GM21526 (cell line): Measurements from ENCODE around the gene LAMTOR2.

Source experiments
- ATAC-seq: cut with Tn5 transposase; IDR thresholded peaks from one replicate; pipeline ENCODE4 v1.9.1; 2021; ENCODE audit warnings: moderate library complexity; ENCODE audit not compliant: unreplicated experiment, low FRiP score

LAMTOR2 gene

GRCh38 chr1:156096640-156097391 is 42.2 kb downstream of the LAMTOR2 start:
- peak; percentile 44 for ATAC-seq

- no peak for ATAC-seq
These were observed 43.1 kb downstream of the LAMTOR2 start for GRCh38 chr1:156097499-156098178.

GRCh38 chr1:156098784-156099183 is 44.2 kb downstream of the LAMTOR2 start:
- ATAC-seq: no peak

- no peak for ATAC-seq
These were observed 44.7 kb downstream of the LAMTOR2 start for GRCh38 chr1:156099282-156099681.

- ATAC-seq: no peak
These were observed 45.8 kb downstream of the LAMTOR2 start for GRCh38 chr1:156100205-156100995.

GRCh38 chr1:156101880-156102279 is 47.3 kb downstream of the LAMTOR2 start:
- no peak for ATAC-seq

- no peak for ATAC-seq
These were observed 48.3 kb downstream of the LAMTOR2 start for GRCh38 chr1:156102633-156103511.

- ATAC-seq: no peak
These were observed 49.0 kb downstream of the LAMTOR2 start for GRCh38 chr1:156103521-156103947.

GRCh38 chr1:156104065-156104810 is 49.7 kb downstream of the LAMTOR2 start:
- ATAC-seq: no peak

GRCh38 chr1:156104861-156105832 is 50.6 kb downstream of the LAMTOR2 start:
- no peak for ATAC-seq

- peak; percentile 5 for ATAC-seq
These were observed 52.3 kb downstream of the LAMTOR2 start for GRCh38 chr1:156106624-156107488.

- no peak for ATAC-seq
These were observed 53.5 kb downstream of the LAMTOR2 start for GRCh38 chr1:156108057-156108456.
